Measurements from ENCODE around the gene PRKCG. TPM values are rescaled to one million over a fixed set of nuclear protein-coding genes. Genes with fewer than 3 reads are reported as not detected.

PRKCG gene
- total RNA-seq, 1 experiment from 2014 or later, result 2.8 TPM

GRCh38 chr19:53882391-53883050, 524 bp downstream of the PRKCG start:
- ChIA-PET POLR2A (interaction anchor here (1.7 to 2.8 kb wide), 2 partner anchors 14 to 98 kb away, joined by 6 to 11 read pairs; partner anchors contain the start of gene MYADM), RAD21 (ENCODE audit: low non-redundant PET in 1 of 2, low total read pairs in 2 of 2, uncharacterized antibody in 2 of 2, unreplicated experiment in 2 of 2) (interaction anchor here in 1 of 2 experiments (0.6 kb wide), 1 partner anchor 32 kb away, joined by 5 read pairs; no protein-coding TSS in a partner anchor), CTCF (no interaction called here)
- intact Hi-C loops (cut with micrococcal nuclease), result loop anchor here (1.0 kb wide), 1 partner anchor 29 kb away; no protein-coding TSS in a partner anchor
- DNase-seq (ENCODE audit: low read depth, low spot score) (no peak), ATAC-seq (no peak)
- peak overlapping the region; percentile 89 for H3K4me2 ChIP-seq (ENCODE audit: low read length)
- H4K20me1 ChIP-seq (ENCODE audit: insufficient read depth), result no peaks in the 10 kb centered on the region
- H3K36me3 ChIP-seq (ENCODE audit: control insufficient read depth in 1 of 2, insufficient read depth in 2 of 2, low read length in 2 of 2), result no peaks in the 10 kb centered on the region
- peak overlapping the region; percentile 32; the same call in 1 of the 2 replicates for H3K27ac ChIP-seq (ENCODE audit: low read depth, low read length)
- peak overlapping the region; percentile 49 for H3K9ac ChIP-seq (ENCODE audit: low read length)
- BruUV-seq (replicated peaks), result no TSS peak
- H3K9me2 ChIP-seq (ENCODE audit: insufficient read depth), result no peaks in the 10 kb centered on the region
- no peaks in the 10 kb centered on the region for H3K27me3 ChIP-seq (ENCODE audit: insufficient read depth, low read length)
- no peaks in the 10 kb centered on the region for H3K9me3 ChIP-seq (ENCODE audit: control insufficient read depth in 1 of 2, insufficient read depth in 1 of 2, low read depth in 1 of 2, low read length in 2 of 2)
- TF ChIP-seq FOSL1 (IDR thresholded peaks at IDR 0.05; ENCODE audit: low read depth) (no peak), CBX3 (IDR thresholded peaks at IDR 0.05; ENCODE audit: low read depth) (no peak), EGR1 (IDR thresholded peaks at IDR 0.05; ENCODE audit: low read depth) (no peak), SIN3A (IDR thresholded peaks at IDR 0.05; ENCODE audit: low read depth) (no peak), SP1 (IDR thresholded peaks at IDR 0.05; ENCODE audit: low read depth) (no peak), TCF7L2 (IDR thresholded peaks at IDR 0.05; ENCODE audit: borderline replicate concordance, extremely low read depth, insufficient read depth, insufficient read length) (no peak), JUND (IDR thresholded peaks at IDR 0.05) (no peak), ATF3 (IDR thresholded peaks at IDR 0.05) (no peak)
- H3K4me3 ChIP-seq (replicated peaks in 1 of 2; ENCODE audit: low read depth in 1 of 2, low read length in 2 of 2), result peak overlapping the region; percentile 40 to 52
- no peak overlapping the region for H2AFZ ChIP-seq (ENCODE audit: low read depth, low read length, poor library complexity, severe bottlenecking)
- no peaks in the 10 kb centered on the region for H3K79me2 ChIP-seq (ENCODE audit: insufficient read depth, low read length)
- H3K4me1 ChIP-seq (ENCODE audit: control insufficient read depth in 1 of 2, insufficient read depth in 2 of 2, low read length in 2 of 2), result peaks cover 21 to 37% of the 10 kb centered on the region in 2 experiments

GRCh38 chr19:53883231-53883661, 1.2 kb downstream of the PRKCG start:
- no peak overlapping the region for H2AFZ ChIP-seq (ENCODE audit: low read depth, low read length, poor library complexity, severe bottlenecking)
- no peaks in the 10 kb centered on the region for H3K79me2 ChIP-seq (ENCODE audit: insufficient read depth, low read length)
- TF ChIP-seq ELF1 (IDR thresholded peaks at IDR 0.05; ENCODE audit: borderline replicate concordance, low read depth), result no peak
- TF ChIP-seq SIN3A (IDR thresholded peaks at IDR 0.05; ENCODE audit: low read depth), result no peak
- no peak for TF ChIP-seq ZBTB33 (IDR thresholded peaks at IDR 0.05; ENCODE audit: extremely low read depth, insufficient replicate concordance, low read length)
- TF ChIP-seq EGR1 (IDR thresholded peaks at IDR 0.05; ENCODE audit: low read depth), result no peak
- no peak for TF ChIP-seq EZH2 (IDR thresholded peaks at IDR 0.05)
- no peaks in the 10 kb centered on the region for H3K9me2 ChIP-seq (ENCODE audit: insufficient read depth)
- H3K27ac ChIP-seq (ENCODE audit: low read depth, low read length), result no peak overlapping the region
- ATAC-seq (no peak), DNase-seq (ENCODE audit: low read depth, low spot score) (no peak)
- ChIA-PET POLR2A (interaction anchor here (0.9 to 2.8 kb wide), 3 partner anchors 15 to 97 kb away, joined by 3 to 11 read pairs (median 6); partner anchors contain the start of gene MYADM), RAD21 (ENCODE audit: low non-redundant PET in 1 of 2, low total read pairs in 2 of 2, uncharacterized antibody in 2 of 2, unreplicated experiment in 2 of 2) (interaction anchor here in 1 of 2 experiments (0.6 kb wide), 1 partner anchor 32 kb away, joined by 5 read pairs; no protein-coding TSS in a partner anchor), CTCF (no interaction called here)
- H3K4me3 ChIP-seq (replicated peaks in 1 of 2; ENCODE audit: low read depth in 1 of 2, low read length in 2 of 2), result no peak overlapping the region
- no TSS peak for BruUV-seq (replicated peaks)
- H3K27me3 ChIP-seq (ENCODE audit: insufficient read depth, low read length), result no peaks in the 10 kb centered on the region
- H3K36me3 ChIP-seq (ENCODE audit: control insufficient read depth in 1 of 2, insufficient read depth in 2 of 2, low read length in 2 of 2), result no peaks in the 10 kb centered on the region
- H3K9me3 ChIP-seq (ENCODE audit: control insufficient read depth in 1 of 2, insufficient read depth in 1 of 2, low read depth in 1 of 2, low read length in 2 of 2), result no peaks in the 10 kb centered on the region
- intact Hi-C loops (cut with micrococcal nuclease), result no loop called here
- H3K4me1 ChIP-seq (ENCODE audit: control insufficient read depth in 1 of 2, insufficient read depth in 2 of 2, low read length in 2 of 2), result peaks cover 21 to 37% of the 10 kb centered on the region in 2 experiments
- H3K9ac ChIP-seq (ENCODE audit: low read length), result no peak overlapping the region
- no peaks in the 10 kb centered on the region for H4K20me1 ChIP-seq (ENCODE audit: insufficient read depth)
- H3K4me2 ChIP-seq (ENCODE audit: low read length), result peak overlapping the region; percentile 89; the same call in 1 of the 2 replicates
